Measurements from ENCODE around the gene AGBL4.

DNA sequence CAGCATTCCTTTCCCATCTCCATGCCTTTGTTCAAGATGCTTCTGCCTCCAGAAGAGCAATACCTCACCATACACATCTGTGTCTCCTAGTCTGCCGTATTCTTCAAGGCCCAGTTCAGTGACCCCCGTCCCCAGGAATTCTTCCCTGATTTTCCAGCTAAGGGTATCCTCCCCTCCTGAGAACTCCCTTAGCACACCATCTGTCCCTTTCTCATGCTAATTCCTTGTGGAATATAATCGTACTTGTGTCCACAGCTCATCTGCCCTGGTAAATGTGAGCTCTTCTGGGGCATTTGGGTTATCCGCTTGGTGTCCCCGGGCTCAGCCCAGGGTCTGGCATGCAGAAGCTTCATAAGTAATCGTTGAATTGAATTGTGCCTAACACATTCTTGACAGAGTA is 1288.0 kb downstream of the AGBL4 start:
- TF ChIP-seq, protein P1, sequence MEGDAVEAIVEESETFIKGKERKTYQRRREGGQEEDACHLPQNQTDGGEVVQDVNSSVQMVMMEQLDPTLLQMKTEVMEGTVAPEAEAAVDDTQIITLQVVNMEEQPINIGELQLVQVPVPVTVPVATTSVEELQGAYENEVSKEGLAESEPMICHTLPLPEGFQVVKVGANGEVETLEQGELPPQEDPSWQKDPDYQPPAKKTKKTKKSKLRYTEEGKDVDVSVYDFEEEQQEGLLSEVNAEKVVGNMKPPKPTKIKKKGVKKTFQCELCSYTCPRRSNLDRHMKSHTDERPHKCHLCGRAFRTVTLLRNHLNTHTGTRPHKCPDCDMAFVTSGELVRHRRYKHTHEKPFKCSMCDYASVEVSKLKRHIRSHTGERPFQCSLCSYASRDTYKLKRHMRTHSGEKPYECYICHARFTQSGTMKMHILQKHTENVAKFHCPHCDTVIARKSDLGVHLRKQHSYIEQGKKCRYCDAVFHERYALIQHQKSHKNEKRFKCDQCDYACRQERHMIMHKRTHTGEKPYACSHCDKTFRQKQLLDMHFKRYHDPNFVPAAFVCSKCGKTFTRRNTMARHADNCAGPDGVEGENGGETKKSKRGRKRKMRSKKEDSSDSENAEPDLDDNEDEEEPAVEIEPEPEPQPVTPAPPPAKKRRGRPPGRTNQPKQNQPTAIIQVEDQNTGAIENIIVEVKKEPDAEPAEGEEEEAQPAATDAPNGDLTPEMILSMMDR (IDR thresholded peaks at IDR 0.05) = no peak
- no peak for TF ChIP-seq POLR2A (IDR thresholded peaks at IDR 0.05)
